Thyroid gland (tissue), 4 donors: ENCODE measurements around the gene ADAD2. TPM values are rescaled to one million over a fixed set of nuclear protein-coding genes. Genes with fewer than 3 reads are reported as not detected.

ENCODE experiments used
- DNase-seq, 2 donors: peaks; one replicate each; pipeline ENCODE4 v3.0.0-alpha.2; 2019
- H3K27ac ChIP-seq, 3 donors: fragments of 200-600 bp; sonication (generic); 1 replicate in 2 of 3; 2 replicates in 1 of 3; pipeline ENCODE4 v1.5.1; 2016 to 2019; ENCODE audit warnings: mild to moderate bottlenecking in 1 of 3, moderate library complexity in 1 of 3
- H3K27me3 ChIP-seq: fragments of 200-600 bp; sonication (generic); one replicate; pipeline ENCODE4 v1.5.1; 2019
- H3K36me3 ChIP-seq, 2 donors: fragments of 200-600 bp; sonication (generic); one replicate each; pipeline ENCODE4 v1.5.1; 2016 to 2019
- H3K4me1 ChIP-seq, 2 donors: fragments of 200-600 bp; sonication (generic); one replicate each; pipeline ENCODE4 v1.5.1; 2017 to 2019
- H3K4me3 ChIP-seq, 3 donors: fragments of 200-600 bp; sonication (generic); replicated peaks in 1 of 3; 1 replicate in 2 of 3; 2 replicates in 1 of 3; pipeline ENCODE4 v1.5.1; 2016; ENCODE audit warnings: mild to moderate bottlenecking in 1 of 3
- H3K9me3 ChIP-seq: fragments of 200-600 bp; sonication (generic); one replicate; pipeline ENCODE4 v1.5.1; 2017
- POLR2A ChIP-seq, 2 donors: fragments of 450-650 bp; IDR thresholded peaks; one replicate each; pipeline ENCODE4 v1.6.1; 2017; ENCODE audit warnings: antibody characterized with exemption in 2 of 2, mild to moderate bottlenecking in 2 of 2, moderate library complexity in 1 of 2
- WGBS, 2 donors: methylation state at CpG; one replicate each; pipeline ENCODE4 v1.1.5; 2017; 5-methylcytosine and 5-hydroxymethylcytosine counted together
- intact Hi-C: fragments of 100-400 bp; cut with DNase I; formaldehyde crosslinking; loops from one replicate; pipeline ENCODE4 v1.15.1; 2023
- total RNA-seq, 4 donors: library from RNA; depleted of rRNA; stranded (reverse); fragments of >200 nt; gene quantifications; one replicate each; pipeline ENCODE4 v1.2.3, GENCODE V29; 2016
- TF ChIP-seq, protein P1 (sequence below), 6 experiments: fragments of 200-600 bp in 3 of 6; fragments of 450-650 bp in 3 of 6; sonication (generic) in 3 of 6; IDR thresholded peaks; one replicate each; pipeline ENCODE4 v1.5.1; 2016 to 2019; ENCODE audit warnings: antibody characterized with exemption in 6 of 6, mild to moderate bottlenecking in 2 of 6, inconsistent platforms in 1 of 6, moderate library complexity in 1 of 6

ADAD2 gene
- total RNA-seq, 4 donors from 2014 or later = 0.24 to 0.78 (median 0.54) TPM

DNA sequence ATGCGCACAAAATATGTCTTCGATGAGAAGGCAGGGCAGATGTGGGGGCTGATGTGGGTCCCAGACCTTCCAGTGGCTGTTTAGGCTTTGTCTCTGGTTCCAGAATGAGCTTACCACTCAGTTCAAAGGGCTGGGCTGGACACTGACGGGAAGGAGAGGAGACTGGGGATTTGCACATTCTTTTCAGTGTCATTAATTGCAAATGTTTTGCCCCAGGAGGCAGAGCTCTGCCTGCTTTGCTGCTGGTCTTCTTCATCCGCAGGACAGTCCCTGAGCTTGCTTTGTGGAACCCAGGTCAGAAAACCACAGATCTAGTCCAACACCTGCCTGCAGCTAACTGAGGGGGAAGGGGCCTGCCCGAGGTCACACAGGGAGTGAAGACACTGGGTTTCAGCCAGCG, 28.0 kb downstream of the ADAD2 start:
- intact Hi-C loops = no loop called here
- Histone ChIP-seq H3K36me3 (no peaks in the 10 kb centered on the region), H3K4me3 (no peak overlapping the region), H3K9me3 (no peaks in the 10 kb centered on the region), H3K27me3 (no peaks in the 10 kb centered on the region), H3K4me1 (no peaks in the 10 kb centered on the region), H3K27ac (no peak overlapping the region)
- WGBS, 2 donors = 64 to 85% methylated on average over 6 of the region's 6 CpGs
- DNase-seq = no peak
- TF ChIP-seq, protein P1, sequence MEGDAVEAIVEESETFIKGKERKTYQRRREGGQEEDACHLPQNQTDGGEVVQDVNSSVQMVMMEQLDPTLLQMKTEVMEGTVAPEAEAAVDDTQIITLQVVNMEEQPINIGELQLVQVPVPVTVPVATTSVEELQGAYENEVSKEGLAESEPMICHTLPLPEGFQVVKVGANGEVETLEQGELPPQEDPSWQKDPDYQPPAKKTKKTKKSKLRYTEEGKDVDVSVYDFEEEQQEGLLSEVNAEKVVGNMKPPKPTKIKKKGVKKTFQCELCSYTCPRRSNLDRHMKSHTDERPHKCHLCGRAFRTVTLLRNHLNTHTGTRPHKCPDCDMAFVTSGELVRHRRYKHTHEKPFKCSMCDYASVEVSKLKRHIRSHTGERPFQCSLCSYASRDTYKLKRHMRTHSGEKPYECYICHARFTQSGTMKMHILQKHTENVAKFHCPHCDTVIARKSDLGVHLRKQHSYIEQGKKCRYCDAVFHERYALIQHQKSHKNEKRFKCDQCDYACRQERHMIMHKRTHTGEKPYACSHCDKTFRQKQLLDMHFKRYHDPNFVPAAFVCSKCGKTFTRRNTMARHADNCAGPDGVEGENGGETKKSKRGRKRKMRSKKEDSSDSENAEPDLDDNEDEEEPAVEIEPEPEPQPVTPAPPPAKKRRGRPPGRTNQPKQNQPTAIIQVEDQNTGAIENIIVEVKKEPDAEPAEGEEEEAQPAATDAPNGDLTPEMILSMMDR (IDR thresholded peaks at IDR 0.05) = no peak

DNA sequence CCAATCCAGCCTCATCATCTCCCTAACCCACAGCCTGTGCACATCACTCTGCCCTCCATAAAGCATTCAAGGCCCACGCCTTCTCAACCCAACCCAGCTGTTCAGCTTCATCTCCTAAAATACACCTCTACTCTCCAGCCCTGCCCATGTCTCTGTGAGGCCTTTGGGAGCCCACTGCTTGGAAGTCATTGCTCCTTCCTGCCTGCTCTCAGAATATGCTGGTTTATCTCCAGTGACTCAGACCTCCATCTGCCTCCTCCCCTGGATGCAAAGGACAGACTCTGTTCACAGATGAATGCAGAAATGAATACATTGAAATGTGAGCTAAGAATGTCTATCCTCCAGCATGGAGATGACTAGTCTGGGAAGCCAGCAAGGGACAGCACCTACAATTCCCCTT, 29.9 kb downstream of the ADAD2 start:
- intact Hi-C loops = no loop called here
- no peak for TF ChIP-seq POLR2A (IDR thresholded peaks at IDR 0.05)
- TF ChIP-seq, protein P1 (IDR thresholded peaks at IDR 0.05) = no peak
- WGBS, 2 donors = 94 to 100% methylated on average over 1 of the region's 1 CpG

DNA sequence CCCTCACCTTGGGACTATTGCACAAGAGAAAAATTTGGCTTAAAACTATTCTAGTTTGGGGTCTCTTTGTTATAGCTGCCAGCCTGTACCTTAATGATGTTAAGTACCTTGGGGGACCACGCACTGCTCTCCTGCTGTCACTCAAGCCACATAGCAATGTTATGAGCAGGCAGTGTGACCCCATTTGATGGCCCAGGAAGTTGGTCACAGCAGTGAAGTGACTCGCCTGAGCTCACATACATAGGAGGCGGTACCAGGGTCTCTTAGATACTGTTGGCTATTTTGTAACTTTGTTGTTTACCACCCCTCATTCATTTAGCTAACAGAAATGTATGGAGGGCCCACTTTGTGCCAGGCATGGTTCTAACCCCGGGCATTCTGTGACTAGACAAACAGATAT, 32.5 kb downstream of the ADAD2 start:
- TF ChIP-seq POLR2A (IDR thresholded peaks at IDR 0.05) = no peak
- TF ChIP-seq, protein P1 (IDR thresholded peaks at IDR 0.05) = no peak
- 87 to 92% methylated on average over 4 of the region's 4 CpGs for WGBS, 2 donors

More for the DNA sequence above, 29.9 kb downstream of the ADAD2 start:
- DNase-seq = no peak
- H3K9me3 ChIP-seq = no peaks in the 10 kb centered on the region
- H3K27ac ChIP-seq = no peak overlapping the region
- no peaks in the 10 kb centered on the region for H3K36me3 ChIP-seq
- no peaks in the 10 kb centered on the region for H3K27me3 ChIP-seq
- H3K4me3 ChIP-seq = no peak overlapping the region
- H3K4me1 ChIP-seq = no peaks in the 10 kb centered on the region

DNA sequence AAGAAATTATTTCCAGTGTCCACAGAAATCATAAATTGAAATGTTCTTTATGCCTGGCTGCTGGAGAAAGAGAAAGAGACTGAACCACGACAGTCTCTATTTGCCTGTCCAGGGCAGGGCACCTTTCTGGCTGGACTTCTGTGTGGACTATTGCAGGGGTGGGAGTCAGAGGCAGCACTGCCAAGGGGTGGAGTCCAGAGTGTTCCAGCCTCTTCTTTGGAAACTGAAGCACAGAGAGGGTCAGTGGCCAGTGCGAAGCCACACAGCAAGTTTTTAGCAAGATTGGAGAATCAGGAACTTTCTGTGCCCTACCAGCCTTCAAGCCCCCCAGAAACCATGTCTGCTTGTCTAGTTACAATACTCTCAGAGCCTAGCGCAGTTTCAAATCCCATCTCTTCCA, 33.6 kb downstream of the ADAD2 start:
- intact Hi-C loops = no loop called here
- Histone ChIP-seq H3K4me1 (peaks cover 12 to 16% of the 10 kb centered on the region in 2 donors), H3K27ac (no peak overlapping the region), H3K27me3 (no peaks in the 10 kb centered on the region), H3K36me3 (no peaks in the 10 kb centered on the region), H3K4me3 (no peak overlapping the region), H3K9me3 (no peaks in the 10 kb centered on the region)
- 90 to 97% methylated on average over 3 of the region's 3 CpGs for WGBS, 2 donors
- no peak for DNase-seq
- TF ChIP-seq, protein P1 (IDR thresholded peaks at IDR 0.05) = no peak
- TF ChIP-seq POLR2A (IDR thresholded peaks at IDR 0.05) = no peak

More for the DNA sequence above, 32.5 kb downstream of the ADAD2 start:
- Histone ChIP-seq H3K27ac (no peak overlapping the region), H3K4me3 (no peak overlapping the region), H3K27me3 (no peaks in the 10 kb centered on the region), H3K36me3 (no peaks in the 10 kb centered on the region), H3K9me3 (no peaks in the 10 kb centered on the region), H3K4me1 (peaks cover 9 to 13% of the 10 kb centered on the region in 2 donors)
- intact Hi-C loops = no loop called here
- DNase-seq = no peak

DNA sequence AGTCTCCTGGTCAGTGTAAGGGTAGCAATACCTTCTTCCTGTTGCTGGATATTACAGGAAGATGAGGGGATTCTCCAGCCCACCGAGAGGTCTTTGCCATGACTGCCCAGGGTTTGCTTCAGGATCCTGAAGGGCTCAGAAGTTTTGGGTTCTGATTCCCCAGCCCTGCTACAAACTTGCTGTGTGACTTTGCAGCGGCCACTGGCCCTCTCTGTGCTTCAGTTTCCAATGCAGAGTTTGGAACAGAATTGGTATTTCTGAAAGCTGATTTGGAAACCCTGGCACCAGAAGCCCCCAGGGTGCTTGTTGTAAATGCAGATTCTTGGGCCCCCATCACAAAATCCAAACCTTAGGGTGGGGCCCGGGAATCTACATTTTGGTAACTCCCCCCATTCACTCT, 34.2 kb downstream of the ADAD2 start:
- intact Hi-C loops = no loop called here
- H3K4me3 ChIP-seq = no peak overlapping the region
- DNase-seq = no peak
- H3K36me3 ChIP-seq = no peaks in the 10 kb centered on the region
- WGBS, 2 donors = 90 to 91% methylated on average over 2 to 3 of the region's 3 CpGs
- H3K27ac ChIP-seq = no peak overlapping the region
- peaks cover 12 to 16% of the 10 kb centered on the region in 2 donors for H3K4me1 ChIP-seq
- TF ChIP-seq, protein P1 (IDR thresholded peaks at IDR 0.05) = no peak
- no peak for TF ChIP-seq POLR2A (IDR thresholded peaks at IDR 0.05)
- no peaks in the 10 kb centered on the region for H3K27me3 ChIP-seq
- no peaks in the 10 kb centered on the region for H3K9me3 ChIP-seq
